Endothelial cell of umbilical vein (primary cell): ENCODE data around the gene TLNRD1. TPM values are rescaled to one million over a fixed set of nuclear protein-coding genes. Genes with fewer than 3 reads are reported as not detected.

Experiments used
- BruUV-seq: library from RNA; stranded (reverse); fragments of 400-500 nt; replicated peaks from 2 replicates; lab custom pipeline; 2021; lab: Mats Ljungman, UMichigan
- CTCF ChIA-PET: fragments of 300-600, 350-600 bp; sonication (Branson Sonifier 250); formaldehyde crosslinking; loops from one replicate; lab custom pipeline; 2021; ENCODE audit warnings: antibody characterized with exemption, inconsistent platforms; lab: Charles Lee
- POLR2A ChIA-PET: fragments of 300-600, 350-600 bp; sonication (Branson Sonifier 250); formaldehyde crosslinking; loops from one replicate; lab custom pipeline; 2021; ENCODE audit warnings: antibody characterized with exemption, inconsistent platforms; lab: Charles Lee
- DNase-seq: peaks from one replicate; pipeline ENCODE4 v3.0.0-alpha.2; 2011; ENCODE audit warnings: low read depth, low spot score
- FAIRE-seq: peaks from 2 replicates; lab custom pipeline; 2011; peaks lifted over from hg19 to GRCh38; lab: Jason Lieb, UNC
- H2AFZ ChIP-seq: 2 replicates; pipeline ENCODE4 v1.6.0; 2012; ENCODE audit warnings: low read depth, low read length, control low read depth, inconsistent platforms
- H3K27ac ChIP-seq: 2 replicates; pipeline ENCODE4 v1.5.1; 2011; ENCODE audit warnings: low read depth, mild to moderate bottlenecking, control low read depth, low read length, moderate library complexity; ENCODE audit not compliant: insufficient read depth
- H3K27me3 ChIP-seq, 2 experiments: 2 replicates each; pipeline versions ENCODE4 v1.6.0 to v1.6.1; 2011; ENCODE audit warnings: low read length in 2 of 2, mixed read lengths in 1 of 2; ENCODE audit not compliant: control insufficient read depth in 2 of 2, insufficient read depth in 2 of 2
- H3K36me3 ChIP-seq, 2 experiments: 2 replicates in 1 of 2; 3 replicates in 1 of 2; pipeline ENCODE4 v1.5.1; 2011; ENCODE audit warnings: low read length in 2 of 2, mild to moderate bottlenecking in 1 of 2, moderate library complexity in 1 of 2; ENCODE audit not compliant: control insufficient read depth in 2 of 2, insufficient read depth in 2 of 2; ENCODE audit errors: extremely low read depth in 1 of 2
- H3K4me1 ChIP-seq: 3 replicates; pipeline ENCODE4 v1.5.1; 2011; ENCODE audit warnings: mild to moderate bottlenecking, low read length; ENCODE audit not compliant: control insufficient read depth, insufficient read depth; ENCODE audit errors: extremely low read depth
- H3K4me2 ChIP-seq: 2 replicates; pipeline ENCODE4 v1.6.1; 2011; ENCODE audit warnings: low read length, control low read depth, mixed read lengths; ENCODE audit not compliant: insufficient read depth
- H3K4me3 ChIP-seq, 3 experiments: fragments of 200-600 bp in 1 of 3; sonication (generic), shearing (Covaris generic) in 1 of 3; replicated peaks in 1 of 3; 2 replicates each; pipeline ENCODE4 v1.5.1; 2011 to 2016; ENCODE audit warnings: control low read depth in 3 of 3, low read length in 3 of 3, mild to moderate bottlenecking in 2 of 3, inconsistent platforms in 1 of 3, low read depth in 1 of 3, moderate library complexity in 1 of 3; ENCODE audit not compliant: insufficient read depth in 1 of 3
- H3K79me2 ChIP-seq: 2 replicates; pipeline ENCODE4 v1.6.0; 2012; ENCODE audit warnings: low read length, inconsistent platforms; ENCODE audit not compliant: control insufficient read depth, insufficient read depth
- H3K9ac ChIP-seq: replicated peaks from 2 replicates; pipeline ENCODE3; 2011; ENCODE audit warnings: low read length, control low read depth; ENCODE audit not compliant: insufficient read depth; ENCODE audit errors: extremely low read depth
- H3K9me1 ChIP-seq: replicated peaks from 3 replicates; pipeline ENCODE4 v1.6.0; 2011; ENCODE audit warnings: mild to moderate bottlenecking, low read length; ENCODE audit not compliant: control insufficient read depth, insufficient read depth; ENCODE audit errors: extremely low read depth
- H3K9me3 ChIP-seq: replicated peaks from 2 replicates; pipeline ENCODE4 v1.5.1; 2012; ENCODE audit warnings: low read length, inconsistent platforms; ENCODE audit not compliant: control insufficient read depth, insufficient read depth
- H4K20me1 ChIP-seq: replicated peaks from 2 replicates; pipeline ENCODE3; 2011; ENCODE audit warnings: mild to moderate bottlenecking, low read length; ENCODE audit not compliant: control insufficient read depth, insufficient read depth; ENCODE audit errors: extremely low read depth
- EZH2 ChIP-seq: IDR thresholded peaks from 2 replicates; pipeline ENCODE4 v1.6.1; 2012; ENCODE audit warnings: borderline replicate concordance, low read depth, mild to moderate bottlenecking, moderate library complexity, low read length, inconsistent platforms; ENCODE audit not compliant: severe bottlenecking
- JUN ChIP-seq: IDR thresholded peaks from 2 replicates; pipeline ENCODE4 v1.6.1; 2011; ENCODE audit warnings: borderline replicate concordance, low read depth; ENCODE audit not compliant: insufficient read length, insufficient read depth
- POLR2A ChIP-seq: IDR thresholded peaks from 2 replicates; pipeline ENCODE4 v1.6.1; 2012; ENCODE audit warnings: low read depth, mild to moderate bottlenecking, control low read depth, low read length
- dilution Hi-C: fragments of 300-500 bp; cut with MboI; formaldehyde crosslinking; loops from one replicate; pipeline ENCODE4 v1.15.0; 2019; ENCODE audit warnings: low sequenced_read_pairs; ENCODE audit not compliant: extremely low pct_ligation_motif_present
- intact Hi-C: fragments of 100-400 bp; cut with micrococcal nuclease; formaldehyde crosslinking; loops from one replicate; pipeline ENCODE4 v1.10.0; 2022
- polyA plus RNA-seq, 4 experiments: library from polyadenylated mRNA; depleted of rRNA in 3 of 4; stranded (reverse) in 3 of 4; unstranded in 1 of 4; fragments of >200 nt; gene quantifications; 2 replicates each; pipeline versions ENCODE4 v1.2.1 to v1.2.3, GENCODE V29; 2011 to 2012; ENCODE audit warnings: missing spikeins in 1 of 4
- total RNA-seq: library from RNA; stranded (reverse); gene quantifications from 2 replicates; pipeline ENCODE4 v1.2.3, GENCODE V29; 2021
- TF ChIP-seq, protein P1 (sequence below), 2 donors: IDR thresholded peaks; 1 replicate in 1 of 2; 2 replicates in 1 of 2; pipeline ENCODE4 v1.5.1; 2011; ENCODE audit warnings: low read length in 2 of 2, mild to moderate bottlenecking in 2 of 2, moderate library complexity in 2 of 2, control low read depth in 1 of 2, inconsistent platforms in 1 of 2, low read depth in 1 of 2; ENCODE audit not compliant: insufficient read depth in 1 of 2; ENCODE audit errors: extremely low read depth in 1 of 2

Gene TLNRD1
- total and polyA plus RNA-seq, 2 donors (not counting 3 experiments of a cell fraction or from before 2014, with no cell fraction given) = 17.8 to 33.0 TPM

DNA sequence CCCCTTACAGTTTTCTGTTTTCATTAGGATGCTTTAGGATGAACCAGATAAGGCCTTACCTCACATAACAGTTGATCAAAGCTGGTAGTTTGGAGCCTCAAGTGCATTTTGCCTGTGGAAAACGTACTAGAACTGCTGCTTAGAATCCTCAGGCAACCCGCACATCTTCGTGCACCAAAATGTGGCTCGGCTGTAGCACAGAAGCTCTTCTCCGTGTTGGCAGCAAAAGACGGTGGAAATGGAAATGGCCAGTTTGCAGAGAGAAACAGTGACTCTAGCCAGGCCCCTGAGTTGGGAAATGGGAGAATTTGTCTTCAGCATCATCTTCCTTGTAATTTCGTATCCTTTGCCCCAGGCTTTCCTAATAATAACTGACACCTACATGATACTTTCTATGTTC lies 20.6 kb downstream of the TLNRD1 start:
- Histone ChIP-seq H3K27ac (no peak overlapping the region), H3K36me3 (no peaks in the 10 kb centered on the region), H2AFZ (no peak overlapping the region), H3K9me3 (no peaks in the 10 kb centered on the region), H3K27me3 (no peaks in the 10 kb centered on the region), H3K9ac (no peak overlapping the region), H3K9me1 (no peaks in the 10 kb centered on the region), H3K4me1 (peaks cover 23% of the 10 kb centered on the region), H3K79me2 (no peaks in the 10 kb centered on the region), H4K20me1 (no peaks in the 10 kb centered on the region), H3K4me2 (no peak overlapping the region), H3K4me3 (no peak overlapping the region)
- CTCF ChIA-PET = interaction anchor here (1.1 to 2.2 kb wide), 4 partner anchors 8 to 245 kb away, joined by 3 to 12 read pairs (median 6); no protein-coding TSS in a partner anchor
- FAIRE-seq (no peak), DNase-seq (no peak)
- POLR2A ChIA-PET = no interaction called here
- intact Hi-C loops = no loop called here
- TF ChIP-seq POLR2A (no peak), JUN (no peak), EZH2 (no peak)
- TF ChIP-seq, protein P1, sequence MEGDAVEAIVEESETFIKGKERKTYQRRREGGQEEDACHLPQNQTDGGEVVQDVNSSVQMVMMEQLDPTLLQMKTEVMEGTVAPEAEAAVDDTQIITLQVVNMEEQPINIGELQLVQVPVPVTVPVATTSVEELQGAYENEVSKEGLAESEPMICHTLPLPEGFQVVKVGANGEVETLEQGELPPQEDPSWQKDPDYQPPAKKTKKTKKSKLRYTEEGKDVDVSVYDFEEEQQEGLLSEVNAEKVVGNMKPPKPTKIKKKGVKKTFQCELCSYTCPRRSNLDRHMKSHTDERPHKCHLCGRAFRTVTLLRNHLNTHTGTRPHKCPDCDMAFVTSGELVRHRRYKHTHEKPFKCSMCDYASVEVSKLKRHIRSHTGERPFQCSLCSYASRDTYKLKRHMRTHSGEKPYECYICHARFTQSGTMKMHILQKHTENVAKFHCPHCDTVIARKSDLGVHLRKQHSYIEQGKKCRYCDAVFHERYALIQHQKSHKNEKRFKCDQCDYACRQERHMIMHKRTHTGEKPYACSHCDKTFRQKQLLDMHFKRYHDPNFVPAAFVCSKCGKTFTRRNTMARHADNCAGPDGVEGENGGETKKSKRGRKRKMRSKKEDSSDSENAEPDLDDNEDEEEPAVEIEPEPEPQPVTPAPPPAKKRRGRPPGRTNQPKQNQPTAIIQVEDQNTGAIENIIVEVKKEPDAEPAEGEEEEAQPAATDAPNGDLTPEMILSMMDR (IDR thresholded peaks at IDR 0.05; ENCODE audit: extremely low read depth in 1 of 2, insufficient read depth in 1 of 2, low read depth in 1 of 2, low read length in 2 of 2) = no peak
- dilution Hi-C loops = no loop called here
- no TSS peak for BruUV-seq
